NCI-H2227 (cell line): Measurements from ENCODE around the gene HAT1.
A peak's percentile ranks its signal among the peaks of the same experiment; 100 is the strongest.

ENCODE experiments used
- DNase-seq: peaks from one replicate; lab custom pipeline; 2025; ENCODE audit not compliant: unreplicated experiment; lab: John Stamatoyannopoulos, UW

Gene HAT1

GRCh38 chr2:171913517-171913916 lies 8.7 kb upstream of the HAT1 start:
- no peak for DNase-seq

GRCh38 chr2:171919453-171919852 lies 2.8 kb upstream of the HAT1 start:
- DNase-seq: no peak

DNA sequence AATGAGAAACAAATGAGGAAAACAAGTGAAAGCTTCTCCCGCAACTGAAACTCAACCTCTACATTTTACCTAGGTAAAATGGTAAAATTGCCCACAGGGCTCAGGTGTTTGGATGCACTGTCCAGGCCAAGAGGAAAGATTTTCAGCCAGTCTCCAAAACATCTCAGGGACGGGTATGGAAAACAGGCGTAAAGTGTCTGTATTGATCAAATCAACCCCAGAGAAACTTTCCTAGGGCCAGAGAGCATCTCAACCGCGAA lies 361 bp upstream of the HAT1 start:
- no peak for DNase-seq

- peak; percentile 52 for DNase-seq
Measured at GRCh38 chr2:171923206-171923605, 945 bp downstream of the HAT1 start.

- no peak for DNase-seq
Measured at GRCh38 chr2:171924170-171924942, 2.1 kb downstream of the HAT1 start.

DNA sequence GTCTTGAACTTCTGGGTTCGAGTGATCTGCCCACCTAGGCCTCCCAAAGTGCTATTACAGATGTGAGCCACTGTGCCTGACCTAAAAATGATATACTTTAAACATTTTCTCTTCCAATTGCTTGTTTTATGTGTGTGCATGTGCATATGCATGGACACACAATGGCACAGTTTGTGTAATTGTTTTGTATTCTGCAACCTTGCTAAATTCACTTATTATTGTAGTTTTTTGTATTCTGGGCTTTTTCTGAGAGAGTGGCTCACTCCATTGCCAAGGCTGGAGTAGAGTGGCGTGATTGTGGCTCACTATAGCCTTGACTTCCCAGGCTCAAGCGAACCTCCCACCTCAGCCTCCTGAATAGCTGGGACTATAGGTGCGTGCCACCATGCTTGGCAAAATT lies 8.1 kb downstream of the HAT1 start:
- DNase-seq: no peak

GRCh38 chr2:171939058-171939742 lies 16.9 kb downstream of the HAT1 start:
- no peak for DNase-seq

DNA sequence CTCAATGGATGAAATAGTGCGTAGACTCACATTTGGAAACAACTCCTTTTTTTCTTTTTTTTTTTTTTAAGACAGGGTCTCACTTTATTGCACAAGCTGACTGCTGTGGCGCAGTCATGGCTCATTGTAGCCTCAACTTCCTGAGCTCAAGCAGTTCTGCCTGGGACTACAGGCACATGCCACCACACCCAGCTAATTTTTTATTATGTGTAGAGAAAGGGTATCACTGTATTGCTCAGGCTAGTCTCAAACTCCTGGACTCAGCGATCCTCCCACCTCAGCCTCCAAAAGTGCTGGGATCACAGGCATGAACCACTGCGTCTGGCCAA lies 17.4 kb downstream of the HAT1 start:
- no peak for DNase-seq

- DNase-seq: no peak
Measured at GRCh38 chr2:171941316-171941699, 19.0 kb downstream of the HAT1 start.

- no peak for DNase-seq
Measured at GRCh38 chr2:171943869-171944268, 21.6 kb downstream of the HAT1 start.

GRCh38 chr2:171952276-171952675 lies 30.0 kb downstream of the HAT1 start:
- DNase-seq: no peak

GRCh38 chr2:171952748-171953147 lies 30.5 kb downstream of the HAT1 start:
- no peak for DNase-seq

DNA sequence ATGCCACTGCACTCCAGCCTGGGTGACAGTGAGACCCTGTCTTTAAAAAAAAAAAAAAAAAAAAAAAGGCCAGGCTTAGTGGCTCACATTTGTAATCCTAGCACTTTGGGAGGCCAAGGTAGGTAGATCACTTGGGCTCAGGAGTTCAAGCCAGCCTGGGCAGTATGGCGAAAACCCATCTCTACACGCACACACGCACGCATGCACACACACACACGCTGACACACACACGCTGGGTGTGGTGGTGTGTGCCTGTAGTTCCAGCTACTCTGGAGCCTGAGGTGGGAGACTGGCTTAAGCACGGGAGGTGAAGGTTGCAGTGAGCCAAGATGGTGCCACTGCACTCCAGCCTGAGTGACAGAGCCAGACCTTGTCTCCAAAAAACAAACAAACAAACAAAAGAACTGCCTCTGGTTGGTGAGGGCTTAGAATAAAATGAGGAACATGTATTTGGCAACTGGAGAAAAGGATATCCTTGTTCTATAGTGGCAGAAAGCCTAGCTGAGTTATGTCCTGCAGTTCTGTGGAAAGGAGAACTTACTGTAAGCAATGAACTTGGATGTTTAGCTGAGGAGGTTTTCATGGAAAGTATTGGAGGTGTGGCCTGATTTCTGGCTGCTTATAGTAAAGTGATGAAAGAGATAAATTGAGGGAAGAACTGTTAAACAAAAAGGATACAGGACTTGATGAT lies 34.0 kb downstream of the HAT1 start:
- peak; percentile 32 for DNase-seq

GRCh38 chr2:171957061-171957460 lies 34.8 kb downstream of the HAT1 start:
- DNase-seq: peak; percentile 34

GRCh38 chr2:171958475-171958874 lies 36.2 kb downstream of the HAT1 start:
- DNase-seq: no peak

DNA sequence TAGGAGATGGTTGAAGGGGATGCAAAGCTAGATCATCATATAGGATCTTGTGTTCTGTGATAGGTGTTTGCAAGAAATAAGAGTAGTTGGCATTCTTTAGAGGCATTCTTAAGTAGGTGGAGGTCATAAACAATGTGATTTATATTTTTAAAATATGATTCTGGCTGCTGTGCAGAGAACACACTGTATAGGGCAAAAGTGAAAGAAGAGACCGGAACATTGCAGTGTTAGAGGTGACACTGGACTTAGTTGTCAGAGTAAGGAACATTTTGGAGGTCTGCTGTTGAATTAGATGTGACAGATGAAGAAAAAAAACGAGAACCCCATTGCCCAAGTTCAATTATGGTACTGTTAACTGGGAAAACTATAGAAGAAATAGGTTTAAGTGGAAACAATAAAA lies 37.7 kb downstream of the HAT1 start:
- DNase-seq: no peak

- DNase-seq: no peak
Measured at GRCh38 chr2:171960570-171960969, 38.3 kb downstream of the HAT1 start.

DNA sequence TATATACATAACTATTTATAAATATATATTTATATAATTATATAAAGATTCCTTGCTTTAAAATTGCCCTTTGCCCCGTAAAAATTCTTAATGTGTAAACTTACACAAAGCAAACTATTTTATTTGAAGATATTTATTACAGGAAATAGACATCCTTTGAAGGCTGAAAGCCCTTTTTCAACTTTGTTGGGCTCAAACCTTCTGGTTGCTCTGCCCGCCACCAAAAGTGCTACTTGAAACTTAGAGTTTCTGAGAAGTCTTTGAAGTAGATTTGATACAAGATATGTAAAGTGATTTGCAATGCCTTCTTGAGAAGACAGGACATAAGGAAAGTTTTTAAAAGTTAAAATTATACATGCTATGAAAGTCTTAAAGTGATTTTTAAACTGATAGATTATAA lies 40.9 kb downstream of the HAT1 start:
- DNase-seq: no peak

GRCh38 chr2:171964308-171964707 lies 42.0 kb downstream of the HAT1 start:
- DNase-seq: no peak

DNA sequence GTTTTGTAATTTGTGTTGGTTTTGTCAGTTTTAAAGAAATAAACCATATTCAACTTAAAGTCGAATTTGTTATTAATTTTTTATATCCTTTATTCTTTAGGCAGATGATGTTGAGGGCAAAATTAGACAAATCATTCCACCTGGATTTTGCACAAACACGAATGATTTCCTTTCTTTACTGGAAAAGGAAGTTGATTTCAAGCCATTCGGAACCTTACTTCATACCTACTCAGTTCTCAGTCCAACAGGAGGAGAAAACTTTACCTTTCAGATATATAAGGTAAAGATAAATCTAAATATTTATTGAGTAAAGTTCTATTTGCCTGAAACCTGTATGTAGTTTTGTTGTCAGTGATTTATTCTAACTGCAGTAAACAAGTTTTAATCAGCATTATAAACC lies 43.0 kb downstream of the HAT1 start:
- no peak for DNase-seq

- DNase-seq: no peak
Measured at GRCh38 chr2:171965661-171966060, 43.4 kb downstream of the HAT1 start.

DNA sequence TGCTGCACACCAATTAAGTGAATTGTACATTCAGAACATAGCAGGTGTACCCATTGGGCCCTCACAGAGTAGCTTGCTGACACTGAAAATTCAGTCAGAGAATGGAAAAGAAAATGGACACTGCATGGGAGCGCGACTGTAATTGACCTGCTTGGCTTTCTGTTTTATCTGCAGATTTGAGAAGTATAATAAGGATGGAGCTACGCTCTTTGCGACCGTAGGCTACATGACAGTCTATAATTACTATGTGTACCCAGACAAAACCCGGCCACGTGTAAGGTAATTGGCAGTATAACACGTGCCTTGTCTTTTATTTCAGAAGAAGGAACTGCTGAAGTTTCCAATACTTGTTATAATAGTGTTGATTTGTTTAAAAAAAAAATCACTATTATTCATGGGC lies 44.0 kb downstream of the HAT1 start:
- DNase-seq: peak; percentile 97

DNA sequence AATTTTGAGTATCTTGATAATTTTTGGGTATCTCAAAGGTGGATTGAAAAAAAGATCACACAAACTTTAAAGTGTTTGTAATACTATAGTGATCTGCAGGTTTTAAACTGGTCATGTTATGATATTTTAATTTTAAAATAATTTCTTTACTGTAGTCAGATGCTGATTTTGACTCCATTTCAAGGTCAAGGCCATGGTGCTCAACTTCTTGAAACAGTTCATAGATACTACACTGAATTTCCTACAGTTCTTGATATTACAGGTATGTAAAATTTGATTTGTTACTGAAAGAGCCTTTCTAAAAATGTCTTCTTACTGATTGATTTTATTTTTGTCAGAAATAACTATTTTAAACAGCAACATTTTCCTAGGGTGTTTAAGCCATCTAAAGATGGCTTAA lies 44.4 kb downstream of the HAT1 start:
- DNase-seq: no peak
